NCI-H2107 (cell line): Measurements from ENCODE around the gene ZNF282.
"Not testable (repeated sequence)": the region's sequence is repeated elsewhere in the genome, so short reads cannot be mapped to it uniquely, and the experiment has no call there.

Source experiments
- DNase-seq: peaks from one replicate; lab custom pipeline; 2025; lab: John Stamatoyannopoulos, UW

The ZNF282 gene

DNA sequence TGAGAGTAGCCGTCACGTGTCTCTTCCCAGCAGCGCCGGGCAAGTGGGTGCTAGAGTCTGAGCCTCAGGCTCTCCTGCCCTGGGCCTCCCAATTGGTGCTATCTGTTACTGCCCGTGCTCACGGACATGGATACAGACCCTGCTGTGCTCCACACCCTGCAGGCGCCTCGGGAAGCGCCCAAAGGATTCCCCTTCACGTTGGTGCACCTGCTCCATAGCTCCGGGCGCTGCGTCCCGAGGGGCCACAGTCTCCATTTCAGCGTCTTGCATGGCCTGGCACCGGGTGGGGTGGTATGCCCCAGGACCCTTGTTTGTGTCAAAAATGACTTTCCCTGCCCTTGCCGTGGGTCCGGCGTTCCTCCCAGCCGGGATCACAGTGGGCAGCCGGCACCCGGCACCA is 30.3 kb downstream of the ZNF282 start:
- no peak for DNase-seq

DNA sequence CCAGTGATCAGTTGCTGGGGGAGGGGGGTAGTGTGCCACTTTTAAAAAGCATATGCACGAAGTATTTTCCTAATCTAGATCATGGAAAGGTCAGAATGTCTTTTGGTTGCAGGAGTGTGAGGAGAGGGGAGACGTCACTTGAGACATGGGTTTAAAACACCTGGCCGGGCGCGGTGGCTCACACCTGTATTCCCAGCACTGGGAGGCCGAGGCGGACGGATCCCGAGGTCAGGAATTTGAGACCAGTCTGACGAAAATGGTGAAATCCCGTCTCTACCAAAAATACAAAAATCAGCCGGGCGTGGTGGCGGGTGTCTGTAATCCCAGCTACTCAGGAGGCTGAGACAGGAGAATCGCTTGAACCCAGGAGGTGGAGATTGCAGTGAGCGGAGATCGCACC is 31.0 kb downstream of the ZNF282 start:
- DNase-seq, result not testable (repeated sequence)

DNA sequence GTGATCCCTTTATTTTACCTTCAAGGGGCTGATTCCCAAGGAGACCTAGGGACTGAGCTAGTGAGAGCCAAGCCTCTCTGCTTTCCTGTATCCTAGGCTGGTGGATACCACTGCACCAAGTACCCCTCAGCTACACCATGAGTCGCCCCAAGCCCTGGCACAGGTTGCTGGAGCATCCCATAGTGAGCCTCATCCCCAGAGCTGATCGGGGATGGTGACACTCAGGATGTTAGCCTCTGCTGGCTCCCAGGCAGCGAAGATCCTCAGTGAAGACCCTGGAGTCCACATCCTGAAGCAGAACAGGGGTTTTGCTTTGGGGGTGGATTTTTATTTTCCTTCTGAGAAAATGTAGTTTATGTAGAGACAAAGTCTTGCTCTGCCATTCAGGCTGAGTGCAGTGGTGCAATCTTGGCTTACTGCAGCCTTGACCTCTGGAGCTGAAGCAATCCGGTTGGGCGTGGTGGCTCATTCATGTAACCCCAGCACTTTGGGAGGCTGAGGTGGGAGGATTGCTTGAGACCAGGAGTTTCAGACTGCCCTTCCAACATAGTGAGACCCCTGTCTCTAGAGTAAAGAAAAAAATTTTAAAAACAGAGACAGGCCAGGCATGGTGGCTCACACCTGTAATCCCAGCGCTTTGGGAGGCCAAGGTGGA is 31.6 kb downstream of the ZNF282 start:
- DNase-seq, result no peak

DNA sequence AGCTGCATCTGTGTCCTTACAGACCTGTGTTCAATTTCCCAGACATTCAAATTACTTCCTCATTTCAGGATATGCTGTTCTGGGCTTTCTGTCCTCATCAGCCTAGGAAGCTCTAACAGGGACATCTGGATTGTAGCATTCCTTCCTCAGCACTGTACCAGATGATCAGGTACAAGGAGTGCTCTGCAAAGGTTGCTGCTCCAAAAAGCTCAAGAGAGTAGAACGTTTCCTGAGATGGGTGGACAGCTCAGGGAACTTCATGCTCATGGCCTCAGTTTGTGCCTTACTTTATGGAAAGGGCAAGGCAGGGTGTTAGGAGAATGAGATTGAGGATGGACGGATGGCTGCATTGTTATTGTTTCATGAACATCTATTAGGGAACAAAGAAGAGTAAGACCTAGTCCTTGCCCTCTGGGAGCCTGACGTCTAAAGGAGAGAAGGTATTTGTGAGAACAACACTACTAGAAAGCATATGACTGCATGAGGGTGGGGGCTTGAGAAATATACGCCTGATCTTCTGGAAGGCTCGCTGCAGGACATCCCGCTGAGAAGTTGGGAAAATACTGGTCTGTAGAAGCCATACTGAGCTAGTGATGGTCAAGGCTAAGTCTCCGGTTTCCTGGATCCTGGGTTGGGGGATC is 33.6 kb downstream of the ZNF282 start:
- DNase-seq, result no peak

DNA sequence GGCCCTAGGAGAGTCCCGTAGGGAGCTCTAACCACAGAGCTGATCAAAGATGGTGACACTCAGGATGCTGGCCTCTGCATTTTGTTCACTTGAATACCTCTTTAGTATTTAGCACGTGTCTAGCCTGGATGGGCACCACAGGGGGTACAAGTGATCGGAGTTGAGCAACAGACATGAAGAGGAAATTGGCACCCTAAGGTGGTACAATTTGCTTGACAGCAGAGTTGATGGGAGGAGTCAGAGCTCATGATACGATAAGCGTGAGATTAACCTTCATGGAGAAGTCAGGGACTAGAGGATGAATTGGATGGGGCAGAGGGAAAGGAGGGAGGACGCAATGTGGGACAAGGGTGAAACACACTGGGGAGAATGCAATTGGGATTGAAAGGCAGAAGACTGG is 34.2 kb downstream of the ZNF282 start:
- no peak for DNase-seq

DNA sequence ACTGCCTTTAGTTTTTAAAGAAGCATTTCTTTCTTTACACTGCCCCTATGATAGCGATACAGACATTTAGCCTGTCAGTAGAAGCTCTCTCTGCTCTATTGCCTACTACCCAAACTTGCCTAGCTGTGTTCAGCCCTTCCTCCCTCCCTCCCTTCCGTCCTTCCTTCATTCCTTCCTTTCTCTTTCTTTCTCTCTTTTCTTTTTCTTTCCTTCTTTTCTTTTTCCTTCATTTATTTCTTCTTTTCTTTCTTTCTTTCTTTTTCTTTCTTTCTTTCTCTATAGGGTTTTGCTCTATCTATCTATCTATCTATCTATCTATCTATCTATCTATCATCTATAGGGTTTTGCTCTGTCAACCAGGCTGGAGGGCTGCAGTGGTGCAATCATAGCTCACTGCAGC is 37.0 kb downstream of the ZNF282 start:
- no peak for DNase-seq

DNA sequence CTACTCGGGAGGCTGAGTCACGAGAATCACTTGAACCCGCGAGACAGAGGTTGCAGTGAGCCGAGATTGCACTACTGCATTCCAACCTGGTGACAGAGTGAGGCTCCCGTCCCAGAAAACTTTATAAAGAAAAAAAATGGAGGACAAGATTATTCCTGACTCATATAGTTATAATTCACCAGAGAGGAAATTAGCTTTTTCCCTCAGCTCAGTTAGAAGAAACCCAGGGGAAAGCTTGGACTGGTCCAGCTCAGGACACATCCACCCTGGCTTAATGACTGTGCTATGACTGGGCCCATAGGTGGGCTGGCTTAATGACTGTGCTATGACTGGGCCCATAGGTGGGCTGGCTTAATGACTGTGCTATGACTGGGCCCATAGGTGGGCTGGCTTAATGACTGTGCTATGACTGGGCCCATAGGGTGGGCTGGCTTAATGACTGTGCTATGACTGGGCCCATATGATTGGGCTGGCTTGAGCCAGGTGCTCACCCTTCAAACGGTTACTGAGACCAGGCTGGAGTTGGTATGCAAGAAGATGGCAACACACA is 38.4 kb downstream of the ZNF282 start:
- not testable (repeated sequence) for DNase-seq

DNA sequence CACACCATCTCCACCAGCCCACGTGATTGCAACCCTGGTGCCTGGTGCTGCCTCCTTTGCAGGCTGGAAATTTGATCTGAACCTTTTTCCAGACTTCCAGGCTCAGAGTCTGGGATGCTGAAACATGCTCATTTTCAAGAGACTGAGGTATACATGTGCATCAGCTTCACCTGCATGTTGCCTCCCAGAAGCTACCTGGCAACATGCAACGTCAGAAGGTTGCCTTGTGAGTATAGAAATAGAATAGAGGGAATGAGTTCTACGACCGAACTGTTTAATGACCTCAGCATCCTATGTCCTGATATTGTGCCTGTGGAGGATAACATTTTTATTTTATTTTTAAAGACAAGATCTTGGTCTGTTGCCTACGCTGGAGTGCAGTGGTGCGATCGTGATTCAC is 42.2 kb downstream of the ZNF282 start:
- DNase-seq, result no peak

DNA sequence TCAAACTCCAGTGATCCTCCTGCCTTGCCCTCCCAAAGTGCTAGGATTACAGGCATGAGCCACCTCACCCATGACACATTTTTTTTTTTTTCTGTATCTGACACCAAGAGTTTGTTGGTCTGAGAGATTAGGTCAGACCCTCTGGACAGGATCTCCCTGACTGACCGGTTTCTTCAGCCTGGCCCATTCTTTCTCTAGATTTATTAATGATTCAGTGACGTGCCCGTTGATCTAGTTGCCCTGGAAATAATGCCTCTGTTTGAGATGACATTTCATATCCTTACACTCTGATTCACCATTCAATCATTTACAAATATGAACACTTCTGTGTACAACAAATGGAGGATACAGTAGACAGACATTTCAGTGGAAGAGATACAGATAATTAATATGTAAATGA is 42.7 kb downstream of the ZNF282 start:
- DNase-seq, result no peak

DNA sequence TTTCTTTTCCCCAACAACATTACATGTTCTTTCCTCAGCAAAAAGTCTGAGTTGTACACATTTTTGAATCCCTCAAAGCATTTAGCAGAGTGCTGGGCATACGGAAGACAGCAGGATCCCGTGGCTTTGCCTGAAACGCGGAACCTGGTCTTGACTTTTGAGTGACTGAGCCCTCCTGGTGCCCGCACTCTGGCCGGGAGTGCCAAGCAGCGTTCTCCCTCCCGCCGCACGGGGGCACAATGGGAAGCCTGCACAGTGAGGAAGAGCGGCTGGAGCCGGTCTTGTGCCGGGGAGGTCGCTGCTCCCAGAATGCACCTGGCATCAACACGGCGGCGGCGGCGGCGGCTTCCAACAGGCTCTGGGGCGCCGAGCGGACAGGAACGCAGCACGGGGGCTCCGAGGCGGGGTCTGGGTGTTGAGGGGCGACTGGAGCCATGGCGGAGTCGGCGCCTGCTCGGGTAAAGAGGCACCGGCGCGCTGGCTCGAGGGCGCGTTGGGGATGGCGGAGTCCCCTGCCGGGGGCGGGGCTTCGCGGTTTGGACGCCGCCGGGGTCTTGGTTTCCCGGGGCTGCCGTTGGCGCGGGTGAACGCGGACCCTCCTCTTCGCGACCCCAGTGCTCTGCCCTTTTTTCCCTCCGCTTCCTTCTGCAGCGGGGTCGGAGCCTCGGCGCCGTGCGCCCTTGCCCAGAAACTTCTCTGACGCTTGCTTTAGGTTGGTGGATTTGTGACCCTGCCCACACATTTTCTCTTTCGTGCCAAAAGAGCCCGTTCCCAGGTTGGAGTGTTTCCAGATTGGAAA is 44.2 kb downstream of the ZNF282 start, which contains the start of gene ZNF212:
Gene ZNF212 (plus strand): TSS at position 307 of the 799 bp plus-strand sequence. CDS start 128 bp downstream, at position 435.
- peak; percentile 91 for DNase-seq

DNA sequence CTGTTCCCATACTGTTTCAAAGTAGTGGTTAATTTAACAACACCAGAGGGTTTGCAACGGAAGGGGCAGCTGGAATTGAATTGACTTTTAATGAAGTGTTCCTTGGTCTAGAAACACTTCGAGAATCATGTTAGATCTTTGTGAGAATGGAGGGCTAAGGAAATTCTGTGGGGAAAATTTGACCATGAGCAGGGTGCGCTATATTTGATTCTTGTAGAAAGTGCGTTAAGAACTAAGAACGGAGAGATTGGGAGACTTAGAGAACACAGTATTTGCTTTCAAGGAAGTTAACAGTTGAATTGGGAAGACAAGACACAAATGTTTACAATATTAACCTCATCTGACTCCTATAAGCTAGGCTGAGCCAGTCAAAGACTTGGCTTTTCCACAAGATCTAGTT is 45.3 kb downstream of the ZNF282 start:
- DNase-seq, result no peak

DNA sequence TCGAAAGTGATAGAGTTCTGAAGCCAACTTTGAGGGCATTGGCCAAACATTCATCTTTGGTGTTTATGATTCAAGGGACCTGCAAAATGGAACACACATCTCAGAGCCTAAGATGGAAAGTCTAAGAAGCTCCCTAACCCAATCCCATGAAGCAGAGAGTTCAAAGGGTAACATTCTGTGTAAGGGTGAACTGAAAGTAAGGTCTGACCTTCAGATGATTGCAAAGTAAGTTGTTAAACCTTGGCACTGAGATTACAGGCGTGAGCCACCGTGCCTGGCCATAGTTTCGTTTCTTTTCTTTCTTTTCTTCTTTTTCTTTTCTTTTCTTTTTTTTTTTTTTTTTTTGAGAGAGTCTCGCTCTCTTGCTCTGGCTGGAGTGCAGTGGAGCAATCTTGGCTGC is 46.4 kb downstream of the ZNF282 start:
- DNase-seq, result no peak

DNA sequence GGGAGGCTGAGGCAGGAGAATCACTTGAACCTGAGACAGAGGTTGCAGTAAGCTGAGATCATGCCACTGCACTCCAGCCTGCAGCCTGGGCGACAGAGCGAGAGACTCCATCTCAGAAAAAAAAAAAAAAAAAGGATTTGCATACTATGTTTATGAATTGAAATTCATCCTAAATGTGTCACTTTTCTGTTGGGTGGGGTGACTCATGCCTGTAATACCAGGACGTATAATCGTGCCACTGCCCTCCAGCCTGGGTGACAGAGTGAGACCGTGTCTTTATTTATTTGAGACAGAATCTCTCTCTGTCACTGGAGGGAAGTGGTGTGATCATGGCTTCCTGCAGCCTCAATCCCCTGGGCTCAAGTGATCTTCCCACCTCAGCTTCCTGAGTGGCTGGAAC is 49.9 kb downstream of the ZNF282 start:
- no peak for DNase-seq

DNA sequence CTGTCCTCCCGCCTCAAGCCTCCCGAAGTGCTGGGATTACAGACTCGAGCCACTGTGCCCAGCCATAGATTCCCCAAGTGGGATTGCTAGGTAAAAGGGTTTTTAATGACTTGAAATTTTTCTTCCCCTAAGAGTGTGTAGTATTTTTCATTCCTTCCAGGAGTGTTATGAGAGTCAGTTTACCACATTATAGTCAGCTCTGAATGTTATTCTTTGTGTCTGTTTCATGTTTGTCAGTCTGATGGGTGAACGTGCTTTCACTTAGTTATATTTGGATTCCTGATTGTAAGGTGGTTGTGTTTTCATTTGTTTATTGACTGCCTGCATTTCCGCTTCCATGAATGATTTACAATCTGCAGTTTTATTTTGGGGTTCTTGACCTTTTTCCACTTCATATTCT is 50.4 kb downstream of the ZNF282 start:
- no peak for DNase-seq

DNA sequence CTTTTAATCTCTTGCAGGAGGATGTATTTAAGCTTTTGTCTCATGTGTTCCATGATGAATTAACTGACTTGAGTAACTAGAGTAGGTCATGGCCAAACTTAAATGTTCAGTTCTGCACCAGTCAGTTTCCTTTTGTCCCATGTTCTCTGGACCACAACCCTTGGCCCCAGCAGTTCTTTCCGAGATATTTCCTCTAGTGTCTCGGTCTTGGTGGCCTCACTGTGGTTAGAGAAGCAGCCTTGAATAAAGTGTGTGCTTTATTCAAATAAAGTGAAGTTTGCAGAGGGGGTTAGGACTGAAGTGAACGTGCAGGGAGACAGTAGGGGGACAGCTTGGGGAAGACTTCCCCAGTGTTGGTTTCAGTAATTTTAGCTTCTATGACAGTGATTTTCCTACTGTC is 53.4 kb downstream of the ZNF282 start:
- no peak for DNase-seq

DNA sequence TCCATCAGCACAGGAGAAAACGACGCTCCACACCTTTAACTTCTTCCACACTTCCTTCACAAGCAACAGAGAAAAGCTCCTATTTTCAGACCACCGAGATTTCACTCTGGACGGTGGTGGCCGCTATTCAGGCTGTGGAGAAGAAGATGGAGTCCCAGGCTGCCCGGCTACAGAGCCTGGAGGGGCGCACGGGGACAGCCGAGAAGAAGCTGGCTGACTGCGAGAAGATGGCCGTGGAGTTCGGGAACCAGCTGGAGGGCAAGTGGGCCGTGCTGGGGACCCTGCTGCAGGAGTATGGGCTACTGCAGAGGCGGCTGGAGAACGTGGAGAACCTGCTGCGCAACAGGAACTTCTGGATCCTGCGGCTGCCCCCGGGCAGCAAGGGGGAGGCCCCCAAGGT is 54.8 kb downstream of the ZNF282 start:
- not testable (repeated sequence) for DNase-seq

DNA sequence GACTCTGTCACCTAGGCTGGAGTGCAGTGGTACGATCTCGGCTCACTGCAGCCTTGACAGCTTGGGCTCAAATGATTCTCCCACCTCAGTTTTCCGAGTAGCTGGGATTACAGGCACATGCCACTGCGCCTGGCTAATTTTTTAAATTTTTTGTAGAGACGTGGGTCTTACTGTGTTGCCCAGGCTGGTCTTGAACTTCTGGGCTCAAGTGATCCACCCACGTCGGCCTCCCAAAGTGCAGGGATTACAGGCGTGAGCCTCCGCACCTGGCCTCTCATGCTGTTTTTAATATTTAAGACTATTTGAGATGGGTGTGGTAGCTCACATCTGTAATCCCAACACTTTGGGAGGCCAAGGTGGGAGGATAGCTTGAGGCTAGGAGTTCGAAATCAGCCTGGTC is 56.2 kb downstream of the ZNF282 start:
- DNase-seq, result not testable (repeated sequence)

DNA sequence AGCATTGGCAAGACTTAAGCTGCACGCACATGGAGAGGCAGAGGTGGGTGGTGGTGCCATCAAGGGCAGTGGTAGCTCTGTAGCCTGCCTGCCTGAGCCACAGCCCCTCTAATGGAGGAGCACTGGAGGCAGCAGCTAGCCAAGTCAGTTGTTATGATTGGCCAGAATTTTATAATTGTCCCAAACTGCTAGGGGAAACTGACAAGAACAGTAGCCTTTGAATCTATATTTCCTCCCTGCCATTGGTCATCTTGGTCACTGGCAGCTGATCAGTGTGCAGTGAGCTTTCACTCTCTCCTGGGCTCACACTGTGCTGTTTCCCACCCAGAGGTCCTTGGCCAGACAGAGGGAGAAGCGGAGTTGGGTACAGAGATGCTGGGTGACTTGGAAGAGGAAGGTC is 57.0 kb downstream of the ZNF282 start:
- no peak for DNase-seq

DNA sequence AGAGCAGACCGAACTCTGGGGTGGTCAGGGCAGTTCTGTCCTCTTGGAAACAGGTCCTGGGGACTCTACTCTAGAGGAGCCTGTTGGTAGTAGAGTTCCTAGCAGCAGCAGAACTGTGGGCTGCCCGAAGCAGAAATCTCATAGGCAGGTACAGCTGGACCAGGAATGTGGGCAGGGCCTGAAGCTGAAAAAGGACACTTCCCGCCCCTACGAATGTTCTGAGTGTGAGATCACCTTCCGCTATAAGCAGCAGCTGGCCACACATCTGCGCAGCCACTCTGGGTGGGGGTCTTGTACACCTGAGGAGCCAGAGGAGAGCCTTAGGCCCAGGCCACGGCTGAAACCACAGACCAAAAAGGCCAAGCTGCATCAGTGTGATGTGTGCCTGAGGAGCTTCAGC is 58.3 kb downstream of the ZNF282 start:
- DNase-seq, result no peak

DNA sequence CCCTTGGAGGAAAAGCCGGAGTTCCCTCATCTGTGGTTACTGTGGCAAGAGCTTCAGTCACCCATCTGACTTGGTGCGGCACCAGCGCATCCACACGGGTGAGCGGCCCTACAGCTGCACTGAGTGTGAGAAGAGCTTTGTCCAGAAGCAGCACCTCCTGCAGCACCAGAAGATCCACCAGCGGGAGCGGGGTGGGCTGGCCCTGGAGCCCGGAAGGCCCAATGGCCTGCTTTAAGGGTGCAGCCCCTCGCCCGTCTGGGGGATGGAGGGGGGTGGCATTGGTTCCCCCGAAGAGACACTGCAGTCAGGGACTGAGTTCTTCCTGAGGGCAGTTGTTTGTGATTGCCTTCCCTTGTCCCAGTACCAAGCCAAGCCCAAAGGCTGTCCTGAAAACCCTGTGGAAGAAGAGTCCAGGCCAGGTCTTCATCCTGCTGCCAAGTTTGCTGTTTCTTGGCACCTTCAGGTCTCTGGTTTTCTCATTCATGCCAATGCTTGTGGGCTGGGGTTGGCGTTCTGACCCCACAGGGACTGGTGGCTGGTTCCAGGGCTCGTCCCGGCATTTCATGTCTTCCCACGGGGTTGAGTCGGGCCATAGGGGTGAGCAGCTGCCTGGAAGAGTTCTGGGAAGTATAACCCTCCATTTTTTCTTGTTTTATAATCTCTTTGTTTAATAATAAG is 59.0 kb downstream of the ZNF282 start:
- no peak for DNase-seq

DNA sequence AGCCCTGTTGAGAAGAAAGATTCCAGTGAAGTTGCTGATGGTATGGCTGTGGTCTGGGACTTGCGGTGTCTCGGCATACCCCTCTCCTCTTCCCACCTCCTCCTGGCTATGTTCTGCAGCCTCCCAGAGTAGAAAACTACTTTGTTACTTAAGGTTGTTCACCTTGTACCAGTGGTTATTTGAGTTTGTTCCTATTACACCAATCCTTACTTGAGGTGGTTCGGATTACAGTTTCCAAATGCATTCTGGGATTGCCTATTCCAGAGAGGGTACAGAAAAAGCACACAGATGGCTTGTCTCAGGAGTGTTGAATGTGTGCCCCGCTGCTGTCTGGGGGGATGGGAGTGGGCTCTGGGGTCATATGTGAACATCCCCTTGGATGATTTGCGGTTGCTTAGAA is 59.8 kb downstream of the ZNF282 start:
- DNase-seq, result no peak

DNA sequence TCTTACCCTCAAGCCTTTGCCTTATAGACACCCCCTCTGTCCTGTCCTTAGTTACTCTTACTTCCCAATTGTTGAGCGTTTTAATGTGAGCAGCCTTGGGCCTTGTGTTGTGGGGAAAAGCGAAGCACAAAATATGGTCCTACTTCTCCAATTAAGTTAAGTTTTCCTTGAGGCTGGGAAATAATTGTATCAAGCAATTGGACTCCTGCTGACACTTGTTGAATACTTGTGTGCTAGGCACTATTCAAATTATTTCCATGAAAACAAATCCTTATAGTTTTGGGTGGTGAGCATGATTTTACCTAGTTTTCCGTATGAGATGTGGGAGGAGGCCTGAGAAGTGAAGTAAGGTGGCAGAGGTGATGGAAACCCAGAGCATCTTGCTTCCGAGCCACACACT is 61.2 kb downstream of the ZNF282 start:
- DNase-seq, result no peak
